ENCODE data around the gene SLC35F3.

Gene SLC35F3

DNA sequence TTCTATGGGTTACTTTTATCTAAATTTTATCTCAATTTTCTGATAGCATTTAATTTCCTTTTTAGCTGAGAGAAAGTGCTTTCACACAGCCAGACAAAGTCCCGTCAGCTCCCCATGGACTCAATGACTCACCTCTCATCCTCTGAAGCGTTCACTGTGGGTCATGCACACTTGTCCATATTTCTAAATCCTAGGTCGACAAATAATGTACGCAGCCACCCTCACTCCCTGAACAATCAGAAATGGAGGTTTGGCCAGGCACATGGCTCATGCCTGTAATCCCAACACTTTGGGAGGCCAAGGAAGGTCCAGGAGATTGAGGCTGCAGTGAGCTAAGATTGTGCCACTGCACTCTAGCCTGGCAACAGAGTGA is 426.4 kb downstream of the SLC35F3 start:
- no peak for DNase-seq

DNA sequence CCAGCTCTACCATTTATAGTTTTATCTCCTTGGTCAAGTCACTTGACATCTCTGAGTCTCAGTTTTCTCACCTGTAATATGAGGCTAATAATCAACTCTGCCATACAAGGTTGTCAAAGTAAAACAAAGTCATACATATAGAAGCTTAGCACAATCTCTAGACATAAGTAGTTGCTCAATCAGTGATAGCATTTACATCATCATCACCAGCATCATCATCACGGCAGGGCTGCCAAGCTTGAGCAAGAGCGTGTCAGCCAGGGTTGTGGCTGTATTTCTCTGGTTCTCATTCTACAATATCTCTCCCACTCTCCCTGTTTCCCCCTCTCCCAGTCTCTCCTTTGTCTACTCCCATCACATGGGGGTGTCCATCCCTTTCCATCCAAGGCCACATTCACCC is 427.0 kb downstream of the SLC35F3 start:
- no peak for DNase-seq

DNA sequence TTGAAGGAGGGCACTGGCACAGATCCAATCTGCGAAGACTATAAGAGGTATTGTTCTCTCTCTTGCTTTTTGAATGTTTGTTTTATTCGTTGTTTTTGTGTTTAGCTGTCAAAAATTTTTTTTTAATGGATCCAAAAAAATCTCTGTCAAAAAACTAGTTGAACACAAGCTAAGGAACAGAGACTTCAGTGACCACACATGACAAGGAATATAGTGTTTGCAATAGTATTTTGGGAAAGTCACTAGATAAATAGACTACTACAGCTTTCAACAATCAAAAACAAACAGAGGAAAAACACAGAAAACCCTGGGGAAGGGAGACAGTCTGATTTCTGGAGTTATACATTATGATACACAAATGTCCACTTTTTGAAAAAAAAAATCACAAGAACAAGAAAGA is 431.9 kb downstream of the SLC35F3 start:
- DNase-seq, result no peak

DNA sequence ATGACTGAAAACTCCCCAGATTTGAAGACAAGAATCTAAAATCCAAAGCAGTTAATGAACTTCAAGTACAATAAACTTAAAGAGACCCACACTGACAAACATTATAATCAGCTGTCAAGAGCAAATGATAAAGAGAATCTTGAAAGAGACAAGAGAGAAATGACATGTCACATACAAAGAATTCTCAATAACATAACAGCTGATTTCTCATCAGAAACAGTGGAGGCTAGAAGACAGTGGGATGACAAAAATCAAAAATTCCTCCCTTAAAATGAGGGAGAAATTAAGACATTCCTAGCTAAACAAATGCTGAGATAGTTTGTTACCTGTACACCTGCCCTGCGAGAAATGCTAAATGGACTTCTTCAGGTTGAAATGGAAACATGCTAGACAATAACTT is 432.8 kb downstream of the SLC35F3 start:
- no peak for DNase-seq

DNA sequence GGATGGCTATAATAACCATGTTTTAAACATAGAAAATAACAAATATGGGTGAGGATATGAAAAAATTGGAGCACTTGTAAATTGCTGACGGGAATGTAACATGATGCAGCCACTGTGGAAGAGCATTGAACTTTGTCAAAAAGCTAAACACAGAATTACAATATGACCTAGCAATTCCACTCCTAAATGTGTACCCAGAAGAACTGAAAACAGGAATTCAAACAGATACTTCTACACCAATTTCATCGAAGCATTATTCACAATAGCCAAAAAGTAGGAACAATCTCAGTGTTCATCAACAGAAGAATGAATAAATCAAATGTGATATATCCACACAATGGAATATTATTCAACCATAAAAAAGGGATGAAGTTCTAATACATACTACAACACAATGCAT is 436.1 kb downstream of the SLC35F3 start:
- DNase-seq, result no peak

DNA sequence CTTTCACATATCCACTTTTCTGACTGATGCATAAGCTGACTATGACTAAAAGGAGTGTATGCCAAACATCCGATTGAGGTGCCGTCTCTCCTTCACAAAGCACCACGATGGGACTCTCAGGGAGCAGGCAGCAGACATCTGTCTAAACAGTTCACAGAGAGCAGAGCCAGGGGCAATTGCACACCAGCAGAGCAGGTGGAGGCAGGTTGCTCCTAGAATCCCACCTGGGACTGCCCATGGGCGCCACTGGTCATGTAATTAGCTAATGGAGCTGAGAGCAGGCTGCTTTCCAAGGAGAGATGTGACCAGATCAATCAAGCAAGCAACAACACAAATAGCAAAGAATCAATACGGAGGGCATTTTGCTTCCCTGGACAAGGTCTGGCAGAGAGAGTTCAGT is 438.3 kb downstream of the SLC35F3 start:
- no peak for DNase-seq

DNA sequence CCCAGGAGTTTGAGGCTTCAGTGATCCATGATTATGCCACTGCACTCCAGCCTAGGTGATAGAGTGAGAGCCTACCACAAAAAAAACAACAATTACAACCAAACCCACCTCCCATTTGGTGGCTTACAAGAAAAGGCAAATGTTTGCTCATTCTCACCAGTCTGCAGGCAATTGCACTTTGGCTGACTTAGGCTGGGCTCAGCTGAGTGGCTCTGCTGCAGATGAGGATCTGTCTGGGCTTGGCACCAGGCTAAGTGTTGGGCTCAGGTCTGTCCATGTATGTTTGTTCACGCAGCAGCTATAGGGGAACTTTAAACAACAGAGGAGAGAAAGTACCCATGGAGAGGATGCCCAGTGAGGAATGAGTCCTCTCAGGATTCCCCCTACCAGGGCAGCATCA is 440.8 kb downstream of the SLC35F3 start:
- DNase-seq, result no peak

DNA sequence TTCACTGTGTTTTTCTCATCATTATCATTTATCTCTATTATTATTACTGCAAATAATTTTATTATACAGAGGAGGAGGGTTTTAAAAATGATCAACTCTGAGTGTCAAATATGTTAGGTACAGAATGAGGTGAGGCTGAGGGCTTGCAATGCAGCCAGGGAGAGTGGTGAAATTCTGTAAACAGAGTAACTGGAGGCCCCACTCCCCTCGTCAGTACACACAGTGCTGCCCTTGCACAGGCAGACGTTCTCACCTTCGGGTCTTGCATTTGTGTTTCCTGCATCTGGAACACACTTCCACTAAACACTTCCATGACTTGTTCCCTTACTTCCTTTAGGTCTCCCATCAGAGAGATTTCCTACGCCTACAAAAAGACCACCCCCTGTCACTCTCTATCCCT is 444.5 kb downstream of the SLC35F3 start:
- DNase-seq, result no peak

DNA sequence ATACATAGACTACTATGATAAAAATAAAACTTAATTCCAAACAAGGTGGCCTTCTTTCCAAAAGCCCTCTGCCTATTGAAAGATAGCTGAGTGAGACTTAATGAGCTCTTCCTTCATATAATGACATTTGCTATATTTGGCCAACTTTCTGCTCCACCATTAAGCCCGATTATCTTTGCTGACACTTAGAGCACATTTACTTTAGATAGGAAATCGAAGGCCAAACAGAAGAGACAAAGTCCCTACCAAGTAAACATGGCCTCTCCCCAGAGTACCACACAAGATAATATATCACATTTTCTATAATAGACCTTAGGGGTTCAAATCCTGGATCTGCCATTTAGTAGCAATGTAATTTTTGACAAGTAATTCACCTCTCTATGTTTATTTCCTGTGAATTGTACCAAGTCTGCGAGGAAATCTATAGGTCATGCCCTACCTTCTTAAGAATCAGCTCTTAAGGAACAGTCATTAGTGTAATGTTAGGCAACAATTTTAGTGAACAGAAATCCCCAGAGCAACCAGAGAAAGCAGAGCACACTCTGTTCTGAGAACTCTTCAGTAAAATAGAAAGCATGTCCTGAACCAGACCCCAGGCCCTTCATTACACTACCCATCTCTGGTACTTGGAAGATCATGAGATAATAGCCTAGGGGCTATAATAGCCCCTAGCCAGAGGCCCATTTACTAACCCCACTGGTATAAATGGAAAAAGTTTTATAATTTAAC is 451.5 kb downstream of the SLC35F3 start:
- no peak for DNase-seq

DNA sequence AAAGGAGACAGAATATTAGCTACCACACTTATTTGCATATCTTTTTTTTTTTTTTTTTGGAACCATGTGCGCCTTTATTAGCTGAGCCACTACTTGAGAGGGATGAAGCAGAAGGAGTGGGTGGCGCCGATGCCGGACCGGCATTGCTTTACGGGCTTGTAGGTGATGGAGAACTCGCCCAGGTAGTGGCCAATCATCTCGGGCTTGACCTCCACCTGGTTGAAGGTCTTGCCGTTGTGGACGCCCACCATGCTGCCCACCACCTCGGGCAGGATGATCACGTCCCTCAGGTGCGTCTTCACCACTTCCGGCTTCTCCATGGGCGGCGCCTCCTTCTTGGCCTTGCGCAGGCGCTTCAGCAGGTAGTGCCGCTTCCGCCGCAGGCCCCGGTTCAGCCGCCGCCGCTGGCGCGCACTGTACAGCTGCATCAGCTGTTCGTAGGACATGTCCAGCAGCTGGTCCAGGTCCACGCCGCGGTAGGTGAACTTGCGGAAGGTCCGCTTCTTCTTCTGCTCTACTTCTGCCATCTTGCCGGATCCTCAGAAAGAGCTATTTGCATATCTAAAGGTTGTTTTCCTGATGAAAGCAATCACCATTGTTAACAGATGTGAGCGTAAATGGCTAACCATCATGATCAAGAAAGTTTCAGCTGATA is 452.3 kb downstream of the SLC35F3 start:
- DNase-seq, result peak; percentile 30 to 52

DNA sequence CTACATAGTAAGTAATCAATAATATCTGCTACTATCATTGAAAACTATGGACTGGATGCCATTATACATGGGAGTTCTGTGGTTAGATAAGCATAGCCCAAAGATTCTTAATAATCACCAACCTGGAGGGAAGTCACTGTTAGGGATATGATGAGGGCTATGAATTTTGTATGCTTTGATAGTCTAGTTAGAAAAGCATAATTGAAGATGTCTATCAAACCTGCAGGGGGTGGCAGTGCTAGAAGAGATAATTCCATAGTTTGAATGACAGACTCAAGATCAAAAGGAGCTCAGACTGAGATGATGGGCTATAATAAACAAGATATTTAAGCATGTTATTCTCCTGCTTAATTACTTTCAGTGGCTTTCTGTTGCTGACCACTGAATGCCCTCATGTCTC is 453.4 kb downstream of the SLC35F3 start:
- no peak for DNase-seq

DNA sequence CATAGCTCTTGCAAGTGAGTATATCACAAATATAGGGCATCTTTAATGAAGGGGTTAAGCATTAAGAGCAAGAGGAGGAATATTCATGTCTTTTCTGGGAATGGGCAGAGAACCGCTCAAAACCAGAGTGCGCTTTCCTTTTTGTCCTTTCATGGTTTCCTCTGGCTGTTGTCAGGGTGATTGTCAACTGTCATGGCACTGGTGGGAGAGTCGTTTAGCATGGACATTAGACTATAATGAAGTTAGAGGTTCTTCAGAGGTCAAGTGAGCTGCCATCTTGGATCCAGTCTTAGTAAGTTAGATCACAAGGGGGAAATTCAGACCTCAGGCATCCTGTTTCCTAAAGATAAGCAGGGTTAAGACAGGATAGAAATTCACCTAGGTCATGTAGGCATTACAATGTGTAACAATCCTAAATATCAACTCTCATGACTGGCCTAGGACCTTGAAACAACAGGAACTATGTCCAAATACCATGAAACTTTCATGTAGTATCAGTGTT is 456.7 kb downstream of the SLC35F3 start:
- DNase-seq, result no peak

DNA sequence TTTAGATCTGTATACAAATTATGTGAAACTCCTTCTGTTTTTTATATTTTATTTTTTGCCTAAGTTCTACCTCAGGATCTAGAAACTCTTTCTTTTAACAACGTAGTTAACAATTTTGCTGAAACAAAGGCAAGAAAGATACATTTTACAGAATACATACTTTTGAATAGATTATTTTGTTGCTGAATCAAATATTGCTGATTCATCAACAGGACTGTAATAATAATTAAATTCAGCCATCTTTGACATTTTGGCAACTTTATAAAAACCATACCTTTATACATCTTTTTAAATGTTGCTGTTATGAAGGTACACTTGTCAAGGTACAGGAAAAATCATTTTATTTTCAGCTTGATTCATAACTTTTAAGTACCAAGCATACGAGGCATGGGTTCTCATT is 458.1 kb downstream of the SLC35F3 start:
- DNase-seq, result no peak

DNA sequence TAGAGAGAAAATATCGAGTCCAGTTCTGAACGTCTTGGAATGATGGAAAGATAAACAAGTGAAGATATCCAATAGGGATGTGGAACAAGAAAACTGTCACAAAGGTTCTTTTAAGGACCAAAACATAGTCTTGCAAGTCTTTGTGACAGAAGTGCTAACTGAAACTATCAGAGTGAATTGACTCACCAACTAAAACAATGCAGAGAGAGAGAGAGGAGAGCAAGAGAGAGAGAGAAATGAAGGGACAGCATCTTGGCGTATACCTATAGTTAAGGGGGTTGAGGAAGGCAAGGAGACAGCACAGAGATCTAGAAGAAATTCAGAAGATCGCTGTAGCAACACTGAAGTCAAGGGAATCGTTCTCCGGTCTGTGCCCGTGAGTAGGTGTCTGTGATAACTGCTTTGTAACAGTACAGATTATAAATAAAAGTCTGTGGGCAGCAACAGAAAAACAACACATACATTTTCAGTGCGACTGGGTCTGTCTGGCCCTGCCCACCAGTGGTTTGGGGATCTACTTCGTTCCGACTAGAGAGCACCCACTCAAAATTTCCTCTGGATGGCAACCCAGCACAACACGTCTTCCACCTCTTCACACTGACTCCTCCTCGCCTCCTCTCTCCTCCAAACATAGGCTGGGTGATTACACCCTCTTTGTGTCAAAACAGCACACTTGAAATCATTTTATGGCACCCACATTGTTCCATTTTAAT is 464.0 kb downstream of the SLC35F3 start:
- DNase-seq, result peak; percentile 24 to 54

DNA sequence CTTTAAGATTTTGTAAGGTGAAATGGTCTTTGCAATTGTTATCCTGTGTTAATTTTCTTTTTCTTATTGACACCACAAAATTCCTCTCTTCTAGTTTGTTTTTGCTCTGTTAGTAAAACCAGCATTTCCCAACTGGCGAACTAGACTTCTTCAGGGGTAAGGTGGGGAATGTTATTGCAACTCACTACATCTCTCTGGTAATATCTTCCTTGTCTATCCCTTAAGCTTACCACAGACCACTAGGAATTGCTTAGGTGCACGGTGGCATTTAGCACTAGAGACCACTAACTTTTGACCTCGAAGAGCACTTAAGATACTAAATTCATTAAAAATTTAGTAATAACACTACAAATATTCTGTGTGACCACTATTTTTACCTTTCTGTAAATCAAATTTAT is 464.6 kb downstream of the SLC35F3 start:
- DNase-seq, result no peak

DNA sequence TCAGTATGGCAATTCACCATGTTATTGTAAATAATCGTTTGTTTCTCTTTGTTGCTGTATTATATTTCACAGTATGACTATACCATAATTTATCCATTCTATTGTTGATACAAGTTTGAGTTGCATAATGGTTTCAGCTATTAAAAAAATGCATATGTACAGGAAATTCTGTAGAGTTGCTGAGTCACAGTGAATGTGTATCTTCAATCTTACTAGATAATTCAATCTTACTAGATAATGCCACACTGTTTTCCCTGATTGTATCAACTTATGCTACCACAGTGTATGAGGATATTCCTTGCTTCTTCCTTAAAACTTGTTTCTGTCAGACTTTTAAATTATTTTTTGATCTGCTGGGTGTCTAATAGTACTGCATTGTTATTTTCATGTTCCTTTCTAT is 465.3 kb downstream of the SLC35F3 start:
- no peak for DNase-seq

DNA sequence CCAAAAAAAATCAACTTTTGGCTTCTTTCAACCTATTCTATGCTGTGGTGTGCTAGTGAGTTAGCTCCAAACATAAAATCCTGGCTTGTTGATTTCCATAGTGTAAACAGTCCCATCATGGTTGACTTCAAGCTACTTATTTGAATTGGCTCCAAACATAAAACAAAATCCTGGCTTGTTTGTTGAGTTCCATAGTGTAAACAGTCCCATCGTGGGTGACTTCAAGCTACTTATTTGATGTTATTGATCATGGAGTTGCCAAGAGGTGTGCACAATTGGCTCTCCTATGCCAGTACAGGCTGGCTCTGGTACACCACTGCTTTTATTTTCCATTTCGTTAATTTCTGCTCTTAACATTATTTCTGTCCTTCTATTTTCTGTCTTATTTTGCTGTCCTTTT is 466.9 kb downstream of the SLC35F3 start:
- no peak for DNase-seq

DNA sequence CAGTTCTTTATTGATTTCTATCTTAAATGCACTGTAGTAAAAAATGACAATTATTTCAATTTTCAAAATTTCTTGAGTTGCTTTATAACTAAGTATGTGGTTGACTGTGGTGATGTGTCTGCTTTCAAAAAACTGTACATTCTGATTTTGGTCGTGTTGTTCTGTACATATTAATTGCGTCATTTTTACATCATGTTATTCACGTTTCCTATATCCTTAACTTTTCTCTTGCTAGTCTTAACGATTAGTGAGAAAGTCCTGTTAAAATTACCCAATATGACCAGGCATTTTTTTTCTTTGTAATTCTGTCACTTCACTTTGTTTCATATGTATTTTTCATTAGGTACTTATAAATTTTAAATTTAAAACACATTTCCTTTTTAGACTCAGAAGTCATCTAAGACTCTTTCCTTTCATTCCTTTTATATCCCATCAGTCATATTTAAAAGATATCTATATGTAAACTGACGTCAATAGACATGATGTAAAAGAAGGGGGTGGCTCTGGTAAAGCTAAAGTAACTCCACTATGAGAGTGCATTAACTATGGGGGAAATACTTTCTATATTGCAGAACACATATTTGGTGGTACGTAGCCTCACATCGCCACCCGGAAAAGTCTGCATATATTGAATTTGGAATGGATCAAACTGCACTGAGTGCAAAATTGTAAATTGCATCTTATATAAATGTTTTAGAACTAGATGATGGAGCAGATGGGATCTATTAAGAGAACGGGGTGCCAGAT is 467.7 kb downstream of the SLC35F3 start:
- no peak for DNase-seq

DNA sequence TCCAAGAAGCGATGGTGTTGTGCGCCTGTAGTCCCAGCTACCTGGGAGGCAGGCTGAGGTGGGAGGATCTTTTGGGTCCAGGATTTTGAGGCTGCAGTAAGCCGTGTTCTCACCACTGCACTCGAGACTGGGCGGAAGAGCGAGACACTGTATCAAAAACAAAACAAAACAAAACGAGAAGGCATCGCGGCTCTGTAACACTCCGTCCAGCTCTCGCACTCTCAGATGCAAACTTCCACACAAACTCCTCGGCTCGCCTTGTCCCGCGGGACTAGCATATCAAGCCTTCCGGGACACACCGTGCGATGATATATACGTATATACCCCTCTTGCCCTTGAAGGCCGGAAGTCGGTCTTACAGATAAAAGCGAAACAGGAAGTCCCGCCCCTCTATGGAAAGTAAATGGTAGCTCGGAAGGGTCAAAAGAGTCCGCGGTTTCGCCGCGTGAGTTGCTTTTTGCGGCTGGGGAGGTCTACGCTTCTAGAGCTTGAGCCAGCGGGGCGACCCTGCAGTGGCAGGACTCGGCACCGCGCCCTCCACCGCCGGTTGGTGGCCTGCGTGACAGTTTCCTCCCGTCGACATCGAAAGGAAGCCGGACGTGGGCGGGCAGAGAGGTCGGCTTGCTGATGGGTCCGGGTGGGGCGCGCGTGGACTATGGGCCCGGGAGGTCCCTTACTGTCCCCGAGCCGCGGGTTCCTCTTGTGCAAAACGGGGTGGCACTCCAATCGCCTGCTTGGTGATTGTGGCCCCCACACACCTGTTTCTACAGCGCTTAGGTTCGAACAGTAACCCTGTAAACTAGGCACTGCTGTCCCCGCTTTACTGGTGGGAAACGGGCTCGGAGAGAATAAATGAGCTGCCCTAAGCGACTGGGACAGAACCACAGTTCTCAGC is 468.8 kb downstream of the SLC35F3 start, which contains the start of gene COA6:
Gene COA6, plus strand, starts transcription at position 393 of the 895 bp plus-strand sequence. Its CDS starts 11 bp downstream, at position 404.
- peak; percentile 86 to 92 for DNase-seq

DNA sequence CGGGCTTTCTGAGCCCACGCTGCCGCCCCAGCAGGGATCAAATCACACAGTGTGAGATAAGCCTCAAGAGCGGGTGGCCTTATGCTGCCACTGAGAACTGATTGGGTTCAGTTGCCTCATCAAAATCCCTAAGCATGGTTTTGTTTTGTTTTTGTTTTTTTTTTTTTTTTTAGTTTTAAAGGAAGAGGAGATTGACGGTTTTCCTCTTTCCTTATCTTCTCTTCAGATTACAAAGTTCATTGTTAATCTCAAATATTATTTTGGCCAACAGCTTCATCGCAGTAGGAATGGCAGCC is 469.4 kb downstream of the SLC35F3 start:
- DNase-seq, result no peak

Data from activated CD4-positive, alpha-beta T cell treated with anti-CD3 and anti-CD28 coated beads for 4 hours (primary cell).